Neural progenitor cell (in vitro differentiated cells): ENCODE results near the gene SCGB2A2.

Source experiments
- CTCF ChIP-seq: fragments of 200-600 bp; sonication (generic); IDR thresholded peaks from 2 replicates; pipeline ENCODE4 v1.5.1; 2017; ENCODE audit warnings: antibody characterized with exemption, mild to moderate bottlenecking
- EZH2 ChIP-seq: fragments of 200-600 bp; sonication (generic); IDR thresholded peaks from 2 replicates; pipeline ENCODE4 v1.6.1; 2017; ENCODE audit warnings: antibody characterized with exemption, mild to moderate bottlenecking, moderate library complexity

GRCh38 chr11:62322524-62322923 is 52.6 kb downstream of the SCGB2A2 start:
- TF ChIP-seq CTCF, result no peak
- TF ChIP-seq EZH2, result no peak
